Karpas-422 (cell line): ENCODE measurements around the gene SIGLEC10. TPM values are rescaled to one million over a fixed set of nuclear protein-coding genes. Genes with fewer than 3 reads are reported as not detected.
"Not testable (repeated sequence)": the region's sequence is repeated elsewhere in the genome, so short reads cannot be mapped to it uniquely, and the experiment has no call there.

Experiments
- DNase-seq: peaks from one replicate; pipeline ENCODE4 v3.0.0-alpha.2; 2015
- H2AFZ ChIP-seq: fragments of 200-600 bp; sonication (generic); 2 replicates; pipeline ENCODE4 v1.6.1; 2014; ENCODE audit warnings: antibody characterized with exemption, low read length, mixed read lengths
- H3K27ac ChIP-seq: fragments of 200-600 bp; sonication (generic); 2 replicates; pipeline ENCODE4 v1.5.1; 2014; ENCODE audit warnings: mild to moderate bottlenecking, low read length, moderate library complexity
- H3K27me3 ChIP-seq: fragments of 200-600 bp; sonication (generic); 2 replicates; pipeline ENCODE4 v1.6.1; 2014; ENCODE audit warnings: low read length, mixed read lengths
- H3K36me3 ChIP-seq: fragments of 200-600 bp; sonication (generic); 2 replicates; pipeline ENCODE4 v1.6.1; 2014; ENCODE audit warnings: low read length, mixed read lengths; ENCODE audit not compliant: insufficient read depth
- H3K4me1 ChIP-seq: fragments of 200-600 bp; sonication (generic); 2 replicates; pipeline ENCODE4 v1.6.1; 2014; ENCODE audit warnings: mild to moderate bottlenecking, low read length, mixed read lengths
- H3K4me2 ChIP-seq: fragments of 200-600 bp; sonication (generic); 2 replicates; pipeline ENCODE4 v1.6.1; 2014; ENCODE audit warnings: low read length, low read depth, mild to moderate bottlenecking; ENCODE audit not compliant: poor library complexity, severe bottlenecking
- H3K4me3 ChIP-seq: fragments of 200-600 bp; sonication (generic); 2 replicates; pipeline ENCODE4 v1.5.1; 2014; ENCODE audit warnings: mild to moderate bottlenecking, antibody characterized with exemption, low read length, mixed read lengths
- H3K79me2 ChIP-seq: fragments of 200-600 bp; sonication (generic); 2 replicates; pipeline ENCODE4 v1.6.1; 2014; ENCODE audit warnings: mild to moderate bottlenecking, low read length, mixed read lengths
- H3K9ac ChIP-seq: fragments of 200-600 bp; sonication (generic); 2 replicates; pipeline ENCODE4 v1.6.0; 2014; ENCODE audit warnings: low read length
- H3K9me2 ChIP-seq: fragments of 200-600 bp; sonication (generic), shearing (Covaris generic); replicated peaks from 2 replicates; pipeline ENCODE4 v1.6.0; 2014; ENCODE audit warnings: mild to moderate bottlenecking, low read length, moderate library complexity; ENCODE audit not compliant: insufficient read depth
- H3K9me3 ChIP-seq: fragments of 300-700, 200-600 bp; sonication (generic); 2 replicates; pipeline ENCODE4 v1.6.1; 2014; ENCODE audit warnings: low read length, mixed read lengths
- H4K20me1 ChIP-seq: fragments of 200-600 bp; sonication (generic); 2 replicates; pipeline ENCODE4 v1.6.1; 2014; ENCODE audit warnings: mild to moderate bottlenecking, antibody characterized with exemption, low read length, low read depth; ENCODE audit not compliant: insufficient read depth
- total RNA-seq: library from RNA; depleted of rRNA; stranded (reverse); fragments of >200 nt; shearing (Covaris generic); gene quantifications from 2 replicates; pipeline ENCODE4 v1.2.3, GENCODE V29; 2014; ENCODE audit warnings: low replicate concordance

The SIGLEC10 gene
- total RNA-seq, 1 experiment from 2014 or later = 500 TPM

- H3K4me3 ChIP-seq = no peak within 1 kb of the TSS
- no peak within 1 kb of the TSS for H3K27ac ChIP-seq
- DNase-seq = no peak
- H3K79me2 ChIP-seq = no peaks in the 10 kb centered on the region
- no peak within 1 kb of the TSS for H2AFZ ChIP-seq
- H3K9me3 ChIP-seq = no peaks in the 10 kb centered on the region
- H3K9me2 ChIP-seq = no peaks in the 10 kb centered on the region
- no peaks in the 10 kb centered on the region for H3K27me3 ChIP-seq
- no peaks in the 10 kb centered on the region for H4K20me1 ChIP-seq
- no peaks in the 10 kb centered on the region for H3K36me3 ChIP-seq
- no peak within 1 kb of the TSS for H3K9ac ChIP-seq
- H3K4me1 ChIP-seq = no peaks in the 10 kb centered on the region
- no peak within 1 kb of the TSS for H3K4me2 ChIP-seq
These were observed 40.7 kb upstream of the SIGLEC10 start, which contains the start of gene SIGLEC8 for GRCh38 chr19:51458051-51458645. Gene SIGLEC8 (minus strand): TSS chr19:51458454. CDS start chr19:51458387, 67 bp downstream.

DNA sequence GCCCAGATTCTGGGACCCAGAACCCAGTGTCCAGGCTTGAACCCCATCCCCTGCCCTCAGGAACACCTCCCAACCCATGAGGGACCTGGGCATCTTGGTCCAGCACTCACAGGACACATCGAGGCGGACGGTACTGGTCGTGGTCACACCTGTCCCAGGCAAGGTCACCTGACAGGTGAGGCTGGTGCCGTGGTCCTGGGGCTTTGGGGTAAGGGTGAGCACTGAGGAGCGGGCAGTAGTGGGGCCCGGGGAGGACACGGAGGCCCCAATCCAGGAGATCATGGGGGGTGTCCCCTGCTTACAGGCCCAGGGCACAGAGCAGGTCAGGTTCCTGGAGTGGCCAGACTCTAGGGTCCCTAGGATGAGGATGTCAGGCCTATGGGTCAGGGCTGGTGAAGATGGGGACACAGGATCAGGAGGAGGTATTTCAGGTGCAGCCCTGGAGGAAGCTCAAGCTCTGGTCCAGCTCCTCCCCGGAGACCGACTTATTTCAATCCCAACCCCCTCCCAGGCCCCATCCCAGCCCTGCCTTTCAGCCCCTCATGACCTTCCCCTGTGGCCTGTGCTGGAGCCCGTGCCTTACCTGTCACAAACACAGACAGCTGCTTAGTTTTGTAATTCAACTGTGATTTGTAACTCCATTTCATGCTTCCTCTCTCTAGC, 40.0 kb upstream of the SIGLEC10 start:
- no peak for DNase-seq
- Histone ChIP-seq H2AFZ (no peak overlapping the region), H3K27me3 (no peaks in the 10 kb centered on the region), H4K20me1 (no peaks in the 10 kb centered on the region), H3K36me3 (no peaks in the 10 kb centered on the region), H3K9ac (no peak overlapping the region), H3K9me3 (no peaks in the 10 kb centered on the region), H3K79me2 (no peaks in the 10 kb centered on the region), H3K4me1 (no peaks in the 10 kb centered on the region), H3K27ac (no peak overlapping the region), H3K4me2 (no peak overlapping the region), H3K9me2 (no peaks in the 10 kb centered on the region), H3K4me3 (no peak overlapping the region)

- no peak overlapping the region for H3K9ac ChIP-seq
- no peak overlapping the region for H3K27ac ChIP-seq
- no peaks in the 10 kb centered on the region for H3K27me3 ChIP-seq
- H3K4me2 ChIP-seq = no peak overlapping the region
- H3K79me2 ChIP-seq = no peaks in the 10 kb centered on the region
- no peak overlapping the region for H3K4me3 ChIP-seq
- H3K36me3 ChIP-seq = no peaks in the 10 kb centered on the region
- H3K4me1 ChIP-seq = no peaks in the 10 kb centered on the region
- no peaks in the 10 kb centered on the region for H3K9me2 ChIP-seq
- no peaks in the 10 kb centered on the region for H4K20me1 ChIP-seq
- DNase-seq = no peak
- H2AFZ ChIP-seq = no peak overlapping the region
- H3K9me3 ChIP-seq = no peaks in the 10 kb centered on the region
These were observed 39.3 kb upstream of the SIGLEC10 start for GRCh38 chr19:51456541-51457290.

DNA sequence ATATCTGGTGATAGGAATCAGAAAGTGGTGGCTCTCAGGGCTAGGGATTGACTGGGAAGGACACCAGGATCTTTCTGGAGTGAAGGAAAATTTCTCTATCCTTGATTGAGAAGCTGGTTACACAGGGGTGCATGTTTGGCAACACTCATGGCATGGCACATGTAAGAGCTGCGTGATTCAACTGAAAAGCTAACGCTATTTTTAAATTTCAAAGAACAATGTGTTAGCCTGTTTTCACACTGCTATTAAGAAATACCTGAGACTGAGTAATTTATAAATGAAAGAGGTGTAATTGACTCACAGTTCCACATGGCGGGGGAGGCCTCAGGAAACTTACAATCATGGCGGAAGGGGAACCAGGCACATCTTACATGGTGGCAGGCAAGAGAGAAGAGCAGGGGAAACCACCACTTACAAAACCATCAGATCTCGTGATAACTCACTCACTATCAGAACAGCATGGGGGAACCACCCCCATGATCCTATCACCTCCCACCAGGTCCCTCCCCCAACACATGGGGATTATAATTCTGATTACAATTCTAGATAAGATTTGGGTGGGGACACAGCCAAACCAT, 33.4 kb upstream of the SIGLEC10 start:
- Histone ChIP-seq H3K36me3 (no peaks in the 10 kb centered on the region), H3K4me2 (no peak overlapping the region), H3K9me2 (no peaks in the 10 kb centered on the region), H3K9ac (no peak overlapping the region), H4K20me1 (no peaks in the 10 kb centered on the region), H3K9me3 (peaks cover 9% of the 10 kb centered on the region; the same call in 1 of the 2 replicates), H3K27ac (no peak overlapping the region), H3K27me3 (no peaks in the 10 kb centered on the region), H3K4me1 (no peaks in the 10 kb centered on the region), H3K4me3 (no peak overlapping the region), H3K79me2 (no peaks in the 10 kb centered on the region), H2AFZ (no peak overlapping the region)
- no peak for DNase-seq

DNA sequence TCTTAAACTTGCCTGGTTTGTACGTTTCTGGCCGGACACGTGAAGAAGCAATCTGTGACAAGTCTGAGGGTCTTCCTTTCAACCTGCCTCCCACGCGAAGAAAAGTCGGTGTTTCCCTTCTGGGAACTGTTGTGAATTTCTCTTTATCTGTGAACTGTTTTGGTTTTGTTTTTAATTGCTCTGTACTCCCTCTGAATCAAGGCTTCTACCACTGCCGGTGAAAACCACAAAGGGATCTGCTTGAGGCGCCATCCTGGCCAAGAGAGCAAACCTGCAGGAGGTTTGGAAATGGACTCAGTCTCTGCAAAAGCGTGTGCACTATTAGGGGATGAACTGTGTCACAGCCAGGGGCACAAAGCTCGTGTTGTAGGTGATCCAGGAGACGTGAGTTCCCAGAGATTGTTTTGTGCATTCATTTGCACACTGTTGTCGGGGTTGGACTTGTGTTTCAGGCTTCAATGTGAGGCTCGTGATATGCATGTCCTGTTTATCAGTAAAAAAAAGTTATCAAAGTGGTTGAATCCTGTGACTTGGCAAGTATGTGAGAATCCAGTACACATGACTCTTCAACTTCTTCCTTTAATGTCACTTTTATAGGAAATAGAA, 31.1 kb upstream of the SIGLEC10 start:
- DNase-seq = no peak
- Histone ChIP-seq H2AFZ (no peak overlapping the region), H3K79me2 (no peaks in the 10 kb centered on the region), H3K36me3 (no peaks in the 10 kb centered on the region), H3K4me3 (no peak overlapping the region), H3K27ac (no peak overlapping the region), H4K20me1 (no peaks in the 10 kb centered on the region), H3K4me2 (no peak overlapping the region), H3K4me1 (no peaks in the 10 kb centered on the region), H3K9me2 (no peaks in the 10 kb centered on the region), H3K9ac (no peak overlapping the region), H3K9me3 (peaks cover 9% of the 10 kb centered on the region; the same call in 1 of the 2 replicates), H3K27me3 (no peaks in the 10 kb centered on the region)

DNA sequence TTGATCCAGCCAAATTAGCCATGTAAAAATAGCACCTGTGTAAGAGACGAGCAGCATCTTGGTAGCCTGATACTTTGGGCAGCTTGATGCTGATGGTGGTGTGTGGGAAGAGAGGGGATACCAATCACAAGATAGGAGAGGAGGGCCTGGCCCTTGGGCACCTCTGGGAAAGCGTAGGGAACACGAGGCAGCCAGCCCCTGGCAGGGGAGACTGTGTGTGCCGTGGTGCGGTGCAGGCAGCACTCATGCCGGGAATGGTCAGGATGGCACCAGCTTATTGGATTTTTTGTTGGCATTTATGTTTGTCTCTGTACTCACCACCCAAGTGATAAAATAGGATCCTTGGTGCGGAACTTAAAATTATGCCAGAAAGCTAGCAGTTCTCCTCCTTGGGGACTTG, 30.6 kb upstream of the SIGLEC10 start:
- Histone ChIP-seq H3K27me3 (no peaks in the 10 kb centered on the region), H3K4me1 (no peaks in the 10 kb centered on the region), H3K79me2 (no peaks in the 10 kb centered on the region), H3K9ac (no peak overlapping the region), H3K9me2 (no peaks in the 10 kb centered on the region), H3K27ac (no peak overlapping the region), H3K4me2 (no peak overlapping the region), H3K36me3 (no peaks in the 10 kb centered on the region), H2AFZ (no peak overlapping the region), H4K20me1 (no peaks in the 10 kb centered on the region), H3K4me3 (no peak overlapping the region), H3K9me3 (peaks cover 9% of the 10 kb centered on the region; the same call in 1 of the 2 replicates)
- no peak for DNase-seq

- not testable (repeated sequence) for H4K20me1 ChIP-seq, H3K4me3 ChIP-seq, H3K9ac ChIP-seq, DNase-seq, H3K9me3 ChIP-seq, H3K4me1 ChIP-seq, H3K27ac ChIP-seq, H3K36me3 ChIP-seq, H2AFZ ChIP-seq, H3K4me2 ChIP-seq, H3K9me2 ChIP-seq, H3K79me2 ChIP-seq, H3K27me3 ChIP-seq
These were observed 30.1 kb upstream of the SIGLEC10 start for GRCh38 chr19:51447510-51447909.
